ENCODE measurements around the gene UBALD1.
"Not testable (repeated sequence)": the region's sequence is repeated elsewhere in the genome, so short reads cannot be mapped to it uniquely, and the experiment has no call there.

The UBALD1 gene

GRCh38 chr16:4599037-4599436, 15.7 kb downstream of the UBALD1 start:
- no peak for DNase-seq (ENCODE audit: low read depth, low spot score)

- no peak for DNase-seq (ENCODE audit: low read depth, low spot score)
Measured at GRCh38 chr16:4597174-4597573, 17.5 kb downstream of the UBALD1 start.

- no peak for DNase-seq (ENCODE audit: low read depth, low spot score)
Measured at GRCh38 chr16:4594433-4595410, 20.0 kb downstream of the UBALD1 start.

GRCh38 chr16:4593086-4593485, 21.6 kb downstream of the UBALD1 start:
- no peak for DNase-seq (ENCODE audit: low read depth, low spot score)

- DNase-seq (ENCODE audit: low read depth, low spot score) = no peak
Measured at GRCh38 chr16:4591706-4592470, 22.8 kb downstream of the UBALD1 start.

- DNase-seq (ENCODE audit: low read depth, low spot score) = no peak
Measured at GRCh38 chr16:4591191-4591590, 23.5 kb downstream of the UBALD1 start.

GRCh38 chr16:4588961-4589360, 25.7 kb downstream of the UBALD1 start:
- no peak for DNase-seq (ENCODE audit: low read depth, low spot score)

GRCh38 chr16:4588386-4588785, 26.3 kb downstream of the UBALD1 start:
- no peak for DNase-seq (ENCODE audit: low read depth, low spot score)

- DNase-seq (ENCODE audit: low read depth, low spot score) = no peak
Measured at GRCh38 chr16:4586291-4586690, 28.4 kb downstream of the UBALD1 start.

- no peak for DNase-seq (ENCODE audit: low read depth, low spot score)
Measured at GRCh38 chr16:4583906-4584305, 30.8 kb downstream of the UBALD1 start.

GRCh38 chr16:4580250-4580649, 34.4 kb downstream of the UBALD1 start:
- peak; percentile 65 for DNase-seq (ENCODE audit: low read depth, low spot score)

GRCh38 chr16:4578961-4579530, 35.6 kb downstream of the UBALD1 start:
- no peak for DNase-seq (ENCODE audit: low read depth, low spot score)

- no peak for DNase-seq (ENCODE audit: low read depth, low spot score)
Measured at GRCh38 chr16:4576008-4576407, 38.7 kb downstream of the UBALD1 start.

- no peak for DNase-seq (ENCODE audit: low read depth, low spot score)
Measured at GRCh38 chr16:4574919-4575705, 39.6 kb downstream of the UBALD1 start.

- DNase-seq (ENCODE audit: low read depth, low spot score) = not testable (repeated sequence)
Measured at GRCh38 chr16:4573926-4574325, 40.8 kb downstream of the UBALD1 start.

- DNase-seq (ENCODE audit: low read depth, low spot score) = no peak
Measured at GRCh38 chr16:4572715-4573114, 42.0 kb downstream of the UBALD1 start.

- no peak for DNase-seq (ENCODE audit: low read depth, low spot score)
Measured at GRCh38 chr16:4570688-4571321, 43.9 kb downstream of the UBALD1 start.

- no peak for DNase-seq (ENCODE audit: low read depth, low spot score)
Measured at GRCh38 chr16:4570086-4570485, 44.6 kb downstream of the UBALD1 start.

- DNase-seq (ENCODE audit: low read depth, low spot score) = no peak
Measured at GRCh38 chr16:4566144-4566543, 48.5 kb downstream of the UBALD1 start.

GRCh38 chr16:4564661-4565267, 49.9 kb downstream of the UBALD1 start:
- DNase-seq (ENCODE audit: low read depth, low spot score) = no peak

- peak; percentile 22 for DNase-seq (ENCODE audit: low read depth, low spot score)
Measured at GRCh38 chr16:4561596-4561995, 53.1 kb downstream of the UBALD1 start.

Data from astrocyte of the hippocampus (primary cell).